T-helper 17 cell (primary cell): ENCODE results near the gene ARSB. TPM values are rescaled to one million over a fixed set of nuclear protein-coding genes. Genes with fewer than 3 reads are reported as not detected.
"Not testable (repeated sequence)": the region's sequence is repeated elsewhere in the genome, so short reads cannot be mapped to it uniquely, and the experiment has no call there.

Experiments
- ATAC-seq: fragments of 150-1000 bp; cut with Tn5 transposase; 2 replicates; pipeline ENCODE4 v1.10.0; 2021; ENCODE audit warnings: mild to moderate bottlenecking, moderate library complexity
- DNase-seq, 3 donors: peaks; one replicate each; pipeline versions ENCODE4 v3.0.0 to v3.0.0-alpha.2; 2020 to 2021
- H3K9me3 ChIP-seq: one replicate; pipeline ENCODE4 v1.7.0; 2013; ENCODE audit warnings: low read length, mild to moderate bottlenecking; ENCODE audit not compliant: control insufficient read depth, poor library complexity, severe bottlenecking
- H3K27ac Mint-ChIP-seq: one replicate; pipeline ENCODE4 v1.8.0; 2022; ENCODE audit warnings: mild to moderate bottlenecking, moderate library complexity, mixed read lengths
- H3K27me3 Mint-ChIP-seq: one replicate; pipeline ENCODE4 v1.8.0; 2022; ENCODE audit warnings: mixed read lengths
- H3K36me3 Mint-ChIP-seq: one replicate; pipeline ENCODE4 v1.8.0; 2022; ENCODE audit warnings: low read depth, mixed read lengths
- H3K4me1 Mint-ChIP-seq: one replicate; pipeline ENCODE4 v1.8.0; 2022; ENCODE audit warnings: mild to moderate bottlenecking, mixed read lengths
- H3K4me3 Mint-ChIP-seq: one replicate; pipeline ENCODE4 v1.8.0; 2022; ENCODE audit warnings: mild to moderate bottlenecking, moderate library complexity, mixed read lengths
- total RNA-seq, 4 donors: library from RNA in 2 of 4; stranded (reverse) in 2 of 4; gene quantifications; one replicate each; pipeline ENCODE4 v1.2.3 and lab custom pipeline; 2022 to 2026

The ARSB gene
- total RNA-seq, 2 donors from 2014 or later = 8.3 to 8.6 TPM

- no peak for ATAC-seq
- Mint-ChIP-seq H3K27ac (no peak overlapping the region), H3K4me1 (peaks cover 3% of the 10 kb centered on the region), H3K4me3 (no peak overlapping the region), H3K36me3 (peaks cover 6% of the 10 kb centered on the region), H3K27me3 (no peaks in the 10 kb centered on the region)
- no peaks in the 10 kb centered on the region for H3K9me3 ChIP-seq
- DNase-seq = no peak
Measured at GRCh38 chr5:78895616-78896015, 89.5 kb downstream of the ARSB start.

GRCh38 chr5:78893940-78894677, 91.0 kb downstream of the ARSB start:
- Mint-ChIP-seq H3K27ac (no peak overlapping the region), H3K4me1 (peaks cover 3% of the 10 kb centered on the region)

GRCh38 chr5:78890667-78891379, 94.3 kb downstream of the ARSB start:
- H3K9me3 ChIP-seq = no peaks in the 10 kb centered on the region
- no peak for DNase-seq
- Mint-ChIP-seq H3K4me1 (peaks cover 17% of the 10 kb centered on the region), H3K4me3 (no peak overlapping the region), H3K27ac (no peak overlapping the region), H3K36me3 (peaks cover 6% of the 10 kb centered on the region), H3K27me3 (no peaks in the 10 kb centered on the region)
- no peak for ATAC-seq

More at GRCh38 chr5:78893940-78894677, 91.0 kb downstream of the ARSB start:
- no peak overlapping the region for H3K4me3 Mint-ChIP-seq
- ATAC-seq (no peak), DNase-seq (no peak)
- no peaks in the 10 kb centered on the region for H3K27me3 Mint-ChIP-seq
- peaks cover 8% of the 10 kb centered on the region for H3K36me3 Mint-ChIP-seq
- H3K9me3 ChIP-seq = no peaks in the 10 kb centered on the region

- Mint-ChIP-seq H3K27ac (no peak overlapping the region), H3K27me3 (no peaks in the 10 kb centered on the region), H3K4me1 (peaks cover 17% of the 10 kb centered on the region), H3K36me3 (peaks cover 5% of the 10 kb centered on the region), H3K4me3 (no peak overlapping the region)
- DNase-seq (no peak), ATAC-seq (no peak)
- H3K9me3 ChIP-seq = no peaks in the 10 kb centered on the region
Measured at GRCh38 chr5:78889369-78890140, 95.6 kb downstream of the ARSB start.

- Mint-ChIP-seq H3K4me3 (no peak overlapping the region), H3K27ac (no peak overlapping the region), H3K36me3 (peaks cover 5% of the 10 kb centered on the region), H3K4me1 (peaks cover 14% of the 10 kb centered on the region), H3K27me3 (no peaks in the 10 kb centered on the region)
- ATAC-seq = no peak
- DNase-seq = no peak
- H3K9me3 ChIP-seq = no peaks in the 10 kb centered on the region
Measured at GRCh38 chr5:78888580-78889368, 96.3 kb downstream of the ARSB start.

GRCh38 chr5:78887384-78888118, 97.6 kb downstream of the ARSB start:
- no peak for ATAC-seq

GRCh38 chr5:78886341-78887230, 98.5 kb downstream of the ARSB start:
- H3K36me3 Mint-ChIP-seq = peaks cover 5% of the 10 kb centered on the region
- no peak overlapping the region for H3K4me3 Mint-ChIP-seq
- H3K9me3 ChIP-seq = no peaks in the 10 kb centered on the region
- no peak for DNase-seq
- H3K27me3 Mint-ChIP-seq = no peaks in the 10 kb centered on the region
- no peak overlapping the region for H3K27ac Mint-ChIP-seq
- peak; percentile 50 for ATAC-seq
- H3K4me1 Mint-ChIP-seq = peaks cover 13% of the 10 kb centered on the region

More at GRCh38 chr5:78887384-78888118, 97.6 kb downstream of the ARSB start:
- Mint-ChIP-seq H3K27ac (no peak overlapping the region), H3K4me1 (peaks cover 13% of the 10 kb centered on the region), H3K36me3 (peaks cover 5% of the 10 kb centered on the region), H3K27me3 (no peaks in the 10 kb centered on the region), H3K4me3 (no peak overlapping the region)
- no peaks in the 10 kb centered on the region for H3K9me3 ChIP-seq
- DNase-seq = no peak

GRCh38 chr5:78881884-78882283, 103.2 kb downstream of the ARSB start:
- no peak for DNase-seq
- Mint-ChIP-seq H3K27ac (no peak overlapping the region), H3K4me1 (no peaks in the 10 kb centered on the region), H3K27me3 (no peaks in the 10 kb centered on the region), H3K4me3 (no peak overlapping the region), H3K36me3 (peaks cover 5% of the 10 kb centered on the region)
- no peaks in the 10 kb centered on the region for H3K9me3 ChIP-seq
- ATAC-seq = no peak

- Mint-ChIP-seq H3K4me3 (no peak overlapping the region), H3K27ac (no peak overlapping the region), H3K4me1 (no peaks in the 10 kb centered on the region), H3K27me3 (no peaks in the 10 kb centered on the region), H3K36me3 (peaks cover 3% of the 10 kb centered on the region)
- DNase-seq (no peak), ATAC-seq (no peak)
- H3K9me3 ChIP-seq = no peaks in the 10 kb centered on the region
Measured at GRCh38 chr5:78879516-78879915, 105.6 kb downstream of the ARSB start.

GRCh38 chr5:78866076-78866475, 119.0 kb downstream of the ARSB start:
- not testable (repeated sequence) for H3K4me1 Mint-ChIP-seq, ATAC-seq, H3K9me3 ChIP-seq, H3K27me3 Mint-ChIP-seq, H3K4me3 Mint-ChIP-seq, H3K36me3 Mint-ChIP-seq, H3K27ac Mint-ChIP-seq, DNase-seq

- ATAC-seq (no peak), DNase-seq (no peak)
- Mint-ChIP-seq H3K36me3 (no peaks in the 10 kb centered on the region), H3K27me3 (no peaks in the 10 kb centered on the region), H3K27ac (no peak overlapping the region), H3K4me3 (no peak overlapping the region), H3K4me1 (no peaks in the 10 kb centered on the region)
- no peaks in the 10 kb centered on the region for H3K9me3 ChIP-seq
Measured at GRCh38 chr5:78858364-78858763, 126.7 kb downstream of the ARSB start.
